Measurements from ENCODE around the gene PLA2R1.
"Not testable (repeated sequence)": the region's sequence is repeated elsewhere in the genome, so short reads cannot be mapped to it uniquely, and the experiment has no call there.

The PLA2R1 gene

GRCh38 chr2:160063879-160064612 lies 1.6 kb upstream of the PLA2R1 start:
- no peak for DNase-seq (ENCODE audit: low spot score)

- DNase-seq (ENCODE audit: low spot score): no peak
Observed at GRCh38 chr2:160063271-160063670, 856 bp upstream of the PLA2R1 start.

- peak; percentile 47 for DNase-seq (ENCODE audit: low spot score)
Observed at GRCh38 chr2:160061944-160062291, 497 bp downstream of the PLA2R1 start.

GRCh38 chr2:160061533-160061932 lies 882 bp downstream of the PLA2R1 start:
- DNase-seq (ENCODE audit: low spot score): peak; percentile 27

GRCh38 chr2:160060297-160060696 lies 2.1 kb downstream of the PLA2R1 start:
- no peak for DNase-seq (ENCODE audit: low spot score)

- DNase-seq (ENCODE audit: low spot score): no peak
Observed at GRCh38 chr2:160057356-160057755, 5.1 kb downstream of the PLA2R1 start.

GRCh38 chr2:160055726-160056108 lies 6.7 kb downstream of the PLA2R1 start:
- no peak for DNase-seq (ENCODE audit: low spot score)

GRCh38 chr2:160054984-160055725 lies 7.3 kb downstream of the PLA2R1 start:
- DNase-seq (ENCODE audit: low spot score): peak; percentile 77

GRCh38 chr2:160053946-160054345 lies 8.5 kb downstream of the PLA2R1 start:
- no peak for DNase-seq (ENCODE audit: low spot score)

GRCh38 chr2:160052531-160052930 lies 9.9 kb downstream of the PLA2R1 start:
- no peak for DNase-seq (ENCODE audit: low spot score)

- peak; percentile 37 for DNase-seq (ENCODE audit: low spot score)
Observed at GRCh38 chr2:160051371-160051800, 11.0 kb downstream of the PLA2R1 start.

- DNase-seq (ENCODE audit: low spot score): no peak
Observed at GRCh38 chr2:160050147-160050546, 12.3 kb downstream of the PLA2R1 start.

GRCh38 chr2:160045703-160046210 lies 16.7 kb downstream of the PLA2R1 start:
- no peak for DNase-seq (ENCODE audit: low spot score)

- no peak for DNase-seq (ENCODE audit: low spot score)
Observed at GRCh38 chr2:160044728-160045127, 17.7 kb downstream of the PLA2R1 start.

GRCh38 chr2:160043265-160043664 lies 19.1 kb downstream of the PLA2R1 start:
- DNase-seq (ENCODE audit: low spot score): no peak

- DNase-seq (ENCODE audit: low spot score): no peak
Observed at GRCh38 chr2:160042054-160042453, 20.4 kb downstream of the PLA2R1 start.

GRCh38 chr2:160041091-160041490 lies 21.3 kb downstream of the PLA2R1 start:
- no peak for DNase-seq (ENCODE audit: low spot score)

GRCh38 chr2:160039166-160039903 lies 23.1 kb downstream of the PLA2R1 start:
- no peak for DNase-seq (ENCODE audit: low spot score)

GRCh38 chr2:160038662-160039061 lies 23.8 kb downstream of the PLA2R1 start:
- not testable (repeated sequence) for DNase-seq (ENCODE audit: low spot score)

GRCh38 chr2:160036736-160037135 lies 25.7 kb downstream of the PLA2R1 start:
- DNase-seq (ENCODE audit: low spot score): no peak

GRCh38 chr2:160035125-160035524 lies 27.3 kb downstream of the PLA2R1 start:
- no peak for DNase-seq (ENCODE audit: low spot score)

- no peak for DNase-seq (ENCODE audit: low spot score)
Observed at GRCh38 chr2:160034396-160034795, 28.0 kb downstream of the PLA2R1 start.

Data from AG20443 (cell line).